Daoy (cell line): ENCODE measurements around the gene CLIP4. TPM values are rescaled to one million over a fixed set of nuclear protein-coding genes. Genes with fewer than 3 reads are reported as not detected.

Source experiments
- total RNA-seq: library from RNA; depleted of rRNA; stranded (reverse); fragments of >200 nt; shearing (Covaris generic); gene quantifications from 2 replicates; pipeline ENCODE4 v1.2.3, GENCODE V29; 2014; rRNA removed

Gene CLIP4
- total RNA-seq, 1 experiment from 2014 or later, result 17.7 TPM

Other genes starting within 250 kb of the CLIP4 start
- gene TRMT61B, start 245.1 kb upstream of the CLIP4 start, total RNA-seq, result 10.6 and 13.6 TPM in 2 replicates
- 108 and 111 TPM in 2 replicates for gene WDR43, start 220.7 kb upstream of the CLIP4 start, total RNA-seq
- 0.29 TPM in 1 of 2 replicates, not detected in the other for gene TOGARAM2, start 134.1 kb upstream of the CLIP4 start, total RNA-seq
- gene PCARE, start 40.9 kb upstream of the CLIP4 start, total RNA-seq, result not detected in 2 replicates